DOHH2 (cell line): ENCODE data around the gene HYDIN.

ENCODE experiments used
- EZH2phosphoT487 ChIP-seq: fragments of 200-600 bp; sonication (generic); IDR thresholded peaks from 2 replicates; pipeline ENCODE4 v1.6.1; 2017; ENCODE audit warnings: borderline replicate concordance, mild to moderate bottlenecking, antibody characterized with exemption, low read length, moderate library complexity, mixed read lengths
- TF ChIP-seq, protein P1 (sequence below): fragments of 200-600 bp; sonication (generic); IDR thresholded peaks from one replicate; pipeline ENCODE4 v1.5.1; 2014; ENCODE audit warnings: antibody characterized with exemption, mild to moderate bottlenecking, low read depth, low read length; ENCODE audit not compliant: poor library complexity, severe bottlenecking

DNA sequence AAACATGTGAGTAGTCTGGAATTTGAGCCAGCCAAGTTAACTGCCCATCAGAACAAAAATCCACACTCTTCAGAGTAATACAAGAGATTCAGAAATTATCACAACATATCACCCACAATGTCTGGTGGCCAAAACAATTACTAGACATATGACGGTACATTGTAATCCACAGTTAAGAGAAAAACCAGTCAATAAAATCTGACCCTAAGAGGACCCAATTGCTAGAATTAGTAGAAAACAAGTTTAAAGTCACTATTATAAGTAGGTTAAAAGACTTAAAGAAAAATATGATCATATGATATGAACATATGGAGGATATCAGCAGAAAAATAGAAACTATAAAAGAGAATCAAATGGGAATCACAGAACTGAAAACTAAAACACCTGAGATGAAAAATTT is 42.9 kb upstream of the HYDIN start:
- TF ChIP-seq, protein P1, sequence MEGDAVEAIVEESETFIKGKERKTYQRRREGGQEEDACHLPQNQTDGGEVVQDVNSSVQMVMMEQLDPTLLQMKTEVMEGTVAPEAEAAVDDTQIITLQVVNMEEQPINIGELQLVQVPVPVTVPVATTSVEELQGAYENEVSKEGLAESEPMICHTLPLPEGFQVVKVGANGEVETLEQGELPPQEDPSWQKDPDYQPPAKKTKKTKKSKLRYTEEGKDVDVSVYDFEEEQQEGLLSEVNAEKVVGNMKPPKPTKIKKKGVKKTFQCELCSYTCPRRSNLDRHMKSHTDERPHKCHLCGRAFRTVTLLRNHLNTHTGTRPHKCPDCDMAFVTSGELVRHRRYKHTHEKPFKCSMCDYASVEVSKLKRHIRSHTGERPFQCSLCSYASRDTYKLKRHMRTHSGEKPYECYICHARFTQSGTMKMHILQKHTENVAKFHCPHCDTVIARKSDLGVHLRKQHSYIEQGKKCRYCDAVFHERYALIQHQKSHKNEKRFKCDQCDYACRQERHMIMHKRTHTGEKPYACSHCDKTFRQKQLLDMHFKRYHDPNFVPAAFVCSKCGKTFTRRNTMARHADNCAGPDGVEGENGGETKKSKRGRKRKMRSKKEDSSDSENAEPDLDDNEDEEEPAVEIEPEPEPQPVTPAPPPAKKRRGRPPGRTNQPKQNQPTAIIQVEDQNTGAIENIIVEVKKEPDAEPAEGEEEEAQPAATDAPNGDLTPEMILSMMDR: no peak
- no peak for TF ChIP-seq EZH2phosphoT487
